AG04450 (cell line): ENCODE data around the gene BRF1. TPM values are rescaled to one million over a fixed set of nuclear protein-coding genes. Genes with fewer than 3 reads are reported as not detected.

Source experiments
- CTCF ChIA-PET: fragments of 300-600, 350-600 bp; formaldehyde crosslinking; extraction: SDS; loops from one replicate; lab custom pipeline; 2022; ENCODE audit warnings: antibody characterized with exemption, inconsistent platforms; lab: Charles Lee
- POLR2A ChIA-PET: fragments of 350-600 bp; formaldehyde crosslinking; extraction: SDS; loops from one replicate; lab custom pipeline; 2021; ENCODE audit warnings: antibody characterized with exemption, inconsistent platforms; lab: Yijun Ruan, JAX
- DNase-seq: peaks from one replicate; pipeline ENCODE4 v3.0.0-alpha.2; 2011; ENCODE audit warnings: low read depth, low spot score
- H3K27ac ChIP-seq: one replicate; pipeline ENCODE4 v1.5.1; 2012; ENCODE audit warnings: low read depth, low read length, control low read depth
- H3K27me3 ChIP-seq: one replicate; pipeline ENCODE4 v1.6.0; 2012; ENCODE audit warnings: low read length; ENCODE audit not compliant: control insufficient read depth, insufficient read depth
- H3K4me3 ChIP-seq: 2 replicates; pipeline ENCODE4 v1.5.1; 2011; ENCODE audit warnings: mild to moderate bottlenecking, low read depth, low read length, control low read depth
- H3K9me3 ChIP-seq: 2 replicates; pipeline ENCODE4 v1.5.1; 2012; ENCODE audit warnings: low read length; ENCODE audit not compliant: control insufficient read depth, insufficient read depth
- CTCF ChIP-seq: IDR thresholded peaks from 2 replicates; pipeline ENCODE4 v1.5.1; 2011; ENCODE audit warnings: low read depth, low read length, control low read depth, inconsistent platforms
- polyA plus RNA-seq: library from polyadenylated mRNA; depleted of rRNA; stranded (reverse); fragments of >200 nt; gene quantifications from 2 replicates; pipeline ENCODE4 v1.2.3, GENCODE V29; 2011

The BRF1 gene
- polyA plus RNA-seq, 1 experiment = 6.3 TPM

DNA sequence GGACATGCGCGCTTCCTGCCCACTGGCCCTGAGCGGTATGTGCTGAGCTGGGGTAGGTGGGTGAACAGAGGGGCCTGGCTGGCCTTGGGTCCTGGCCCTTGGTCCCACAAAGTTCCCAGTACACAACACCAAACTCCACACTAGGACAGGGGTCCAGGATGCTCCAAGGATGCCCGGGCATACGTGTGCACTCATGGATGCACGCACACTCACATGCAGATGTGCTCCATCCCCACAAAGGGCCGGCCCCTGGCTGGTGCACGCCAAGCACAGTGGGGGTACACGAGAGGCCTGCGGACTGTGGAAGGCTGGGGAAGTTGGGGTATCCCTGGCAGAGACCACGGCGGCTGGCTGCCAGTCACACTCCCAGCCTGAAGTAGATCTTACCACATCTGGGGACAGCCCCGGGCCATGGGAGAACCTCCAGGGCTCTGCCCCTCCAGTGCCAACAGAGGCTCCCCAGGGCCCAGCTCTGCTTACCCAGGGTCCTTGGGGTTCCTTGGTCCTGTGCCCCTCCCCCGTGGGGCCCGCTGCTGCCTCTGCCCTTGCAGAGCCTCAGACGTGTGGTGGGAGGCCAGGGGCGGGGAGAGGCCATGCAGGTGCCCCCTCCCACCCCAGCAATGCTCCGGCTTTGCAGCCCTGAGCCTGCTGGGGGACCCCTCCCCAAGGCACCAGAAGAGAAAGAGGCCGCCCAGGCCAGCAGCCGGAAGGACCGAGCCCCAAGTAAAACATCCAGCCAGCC lies 95.7 kb downstream of the BRF1 start:
- no peak for DNase-seq

DNA sequence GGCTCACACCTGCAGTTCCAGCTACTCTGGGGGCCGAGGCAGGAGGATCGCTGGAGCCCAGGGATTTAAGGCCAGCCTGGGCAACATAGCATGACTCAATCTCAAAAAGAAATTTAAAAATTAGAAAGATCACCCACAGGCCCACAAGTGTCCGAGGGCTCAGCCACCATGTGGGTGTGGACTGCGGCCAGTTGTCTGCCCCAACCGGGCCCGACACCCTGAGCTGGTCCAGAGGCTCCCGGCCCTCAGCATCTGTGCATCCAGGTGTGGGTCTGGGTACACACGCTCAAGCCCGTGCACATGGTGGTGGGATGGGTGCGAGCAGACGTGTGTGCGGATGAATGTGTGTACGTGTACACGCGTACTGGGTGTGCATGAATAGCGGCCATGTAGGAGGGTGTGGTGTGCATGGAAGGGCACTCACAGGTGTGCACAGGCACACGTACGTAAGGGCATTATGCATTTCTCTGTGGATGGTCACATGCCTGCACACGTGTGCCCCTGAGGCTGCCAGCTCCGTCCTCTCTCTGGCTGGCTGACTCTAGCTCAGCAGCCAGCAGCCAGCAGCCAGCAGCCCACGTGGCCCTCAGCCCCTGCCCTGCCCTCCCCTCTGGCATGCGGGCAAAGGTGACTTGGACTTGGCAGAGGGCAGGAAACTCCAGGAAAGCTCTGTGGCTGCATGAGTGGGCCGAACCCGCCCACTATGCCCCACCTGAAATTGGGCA lies 96.4 kb downstream of the BRF1 start:
- no peak overlapping the region for H3K27ac ChIP-seq
- CTCF ChIA-PET = interaction anchor here (0.6 to 1.6 kb wide), 2 partner anchors 62 to 148 kb away, joined by 7 to 8 read pairs; no protein-coding TSS in a partner anchor
- POLR2A ChIA-PET = no interaction called here

More for the DNA sequence above, 95.7 kb downstream of the BRF1 start:
- H3K27ac ChIP-seq = no peak overlapping the region
- no peak for TF ChIP-seq CTCF
- ChIA-PET POLR2A (no interaction called here), CTCF (no interaction called here)
- H3K4me3 ChIP-seq = no peak overlapping the region
- H3K27me3 ChIP-seq = no peaks in the 10 kb centered on the region
- no peaks in the 10 kb centered on the region; the same call in 1 of the 2 replicates for H3K9me3 ChIP-seq

GRCh38 chr14:105203701-105204100 lies 97.1 kb downstream of the BRF1 start:
- Histone ChIP-seq H3K9me3 (no peaks in the 10 kb centered on the region; the same call in 1 of the 2 replicates), H3K27ac (no peak overlapping the region), H3K27me3 (no peaks in the 10 kb centered on the region), H3K4me3 (no peak overlapping the region)
- TF ChIP-seq CTCF = no peak
- DNase-seq = no peak
- CTCF ChIA-PET = interaction anchor here (0.6 to 1.6 kb wide), 11 partner anchors 8 to 285 kb away, joined by 3 to 8 read pairs (median 4); no protein-coding TSS in a partner anchor
- POLR2A ChIA-PET = no interaction called here

More for the DNA sequence above, 96.4 kb downstream of the BRF1 start:
- TF ChIP-seq CTCF = no peak
- Histone ChIP-seq H3K9me3 (no peaks in the 10 kb centered on the region; the same call in 1 of the 2 replicates), H3K4me3 (no peak overlapping the region), H3K27me3 (no peaks in the 10 kb centered on the region)
- no peak for DNase-seq

- CTCF ChIA-PET = interaction anchor here (0.6 to 1.6 kb wide), 11 partner anchors 8 to 286 kb away, joined by 3 to 8 read pairs (median 4); no protein-coding TSS in a partner anchor
These were observed 97.7 kb downstream of the BRF1 start for GRCh38 chr14:105203057-105203531.

More at GRCh38 chr14:105203057-105203531, 97.7 kb downstream of the BRF1 start:
- DNase-seq = peak; percentile 32
- POLR2A ChIA-PET = interaction anchor here (0.8 kb wide), 1 partner anchor 46 kb away, joined by 3 read pairs; the partner anchor contains the start of gene BTBD6
- Histone ChIP-seq H3K27me3 (no peaks in the 10 kb centered on the region), H3K4me3 (no peak overlapping the region), H3K9me3 (no peaks in the 10 kb centered on the region; the same call in 1 of the 2 replicates), H3K27ac (no peak overlapping the region)
- TF ChIP-seq CTCF = peak; percentile 90
